DOHH2 (cell line): ENCODE data around the gene RHCG.

ENCODE experiments used
- H3F3A ChIP-seq: fragments of 200-600 bp; sonication (generic), shearing (Covaris generic); 2 replicates; pipeline ENCODE4 v1.6.0; 2016; ENCODE audit warnings: antibody characterized with exemption, mild to moderate bottlenecking; ENCODE audit not compliant: control insufficient read depth, insufficient read depth
- H3K27ac ChIP-seq: fragments of 200-600 bp; sonication (generic); 2 replicates; pipeline ENCODE4 v1.5.1; 2014; ENCODE audit warnings: low read depth, mild to moderate bottlenecking, low read length, moderate library complexity
- H3K27me3 ChIP-seq: fragments of 200-600 bp; sonication (generic); 2 replicates; pipeline ENCODE4 v1.6.1; 2014; ENCODE audit warnings: mild to moderate bottlenecking, low read length, mixed read lengths; ENCODE audit not compliant: control insufficient read depth
- H3K36me3 ChIP-seq: fragments of 200-600 bp; sonication (generic); 2 replicates; pipeline ENCODE4 v1.6.1; 2014; ENCODE audit warnings: mild to moderate bottlenecking, low read length, moderate library complexity, mixed read lengths; ENCODE audit not compliant: control insufficient read depth
- H3K4me1 ChIP-seq: fragments of 200-600 bp; sonication (generic); 2 replicates; pipeline ENCODE4 v1.6.1; 2014; ENCODE audit warnings: mild to moderate bottlenecking, low read length, mixed read lengths; ENCODE audit not compliant: control insufficient read depth
- H3K4me2 ChIP-seq: fragments of 200-600 bp; sonication (generic); 2 replicates; pipeline ENCODE4 v1.6.0; 2014; ENCODE audit warnings: mild to moderate bottlenecking, low read length, moderate library complexity
- H3K4me3 ChIP-seq: fragments of 200-600 bp; sonication (generic); 2 replicates; pipeline ENCODE4 v1.5.1; 2014; ENCODE audit warnings: mild to moderate bottlenecking, low read length, mixed read lengths
- H3K79me2 ChIP-seq: fragments of 200-600 bp; sonication (generic); 2 replicates; pipeline ENCODE4 v1.6.1; 2014; ENCODE audit warnings: mild to moderate bottlenecking, low read length, mixed read lengths; ENCODE audit not compliant: control insufficient read depth
- H3K9me2 ChIP-seq: fragments of 200-600 bp; sonication (generic); replicated peaks from 2 replicates; pipeline ENCODE4 v1.6.1; 2014; ENCODE audit warnings: mild to moderate bottlenecking, low read length, mixed read lengths; ENCODE audit not compliant: control insufficient read depth
- H3K9me3 ChIP-seq: fragments of 200-600 bp; sonication (generic); 2 replicates; pipeline ENCODE4 v1.6.1; 2014; ENCODE audit warnings: antibody characterized with exemption, low read length, mixed read lengths; ENCODE audit not compliant: control insufficient read depth, insufficient read depth
- H4K20me1 ChIP-seq: fragments of 200-600 bp; sonication (generic); 2 replicates; pipeline ENCODE4 v1.6.0; 2014; ENCODE audit warnings: low read depth, mild to moderate bottlenecking, antibody characterized with exemption, low read length, moderate library complexity; ENCODE audit not compliant: control insufficient read depth, insufficient read depth
- CTCF ChIP-seq: fragments of 200-600 bp; sonication (generic); IDR thresholded peaks from one replicate; pipeline ENCODE4 v1.5.1; 2014; ENCODE audit warnings: antibody characterized with exemption, mild to moderate bottlenecking, low read depth, low read length; ENCODE audit not compliant: poor library complexity, severe bottlenecking
- EZH2phosphoT487 ChIP-seq: fragments of 200-600 bp; sonication (generic); IDR thresholded peaks from 2 replicates; pipeline ENCODE4 v1.6.1; 2017; ENCODE audit warnings: borderline replicate concordance, mild to moderate bottlenecking, antibody characterized with exemption, low read length, moderate library complexity, mixed read lengths

The RHCG gene

GRCh38 chr15:89494941-89495637 is 1.3 kb downstream of the RHCG start:
- Histone ChIP-seq H3K9me3 (no peaks in the 10 kb centered on the region), H3K27me3 (0 out of 2 replicates have a peak, but pooled peaks cover 2% of the 10 kb centered on the region), H3F3A (no peaks in the 10 kb centered on the region), H3K36me3 (no peaks in the 10 kb centered on the region), H4K20me1 (no peaks in the 10 kb centered on the region), H3K27ac (no peak overlapping the region), H3K4me2 (no peak overlapping the region), H3K4me1 (no peaks in the 10 kb centered on the region), H3K9me2 (no peaks in the 10 kb centered on the region), H3K4me3 (no peak overlapping the region), H3K79me2 (no peaks in the 10 kb centered on the region)
- TF ChIP-seq CTCF: peak; percentile 80
- TF ChIP-seq EZH2phosphoT487: no peak

GRCh38 chr15:89494031-89494430 is 2.4 kb downstream of the RHCG start:
- H3K9me3 ChIP-seq: no peaks in the 10 kb centered on the region
- H4K20me1 ChIP-seq: no peaks in the 10 kb centered on the region
- H3F3A ChIP-seq: no peaks in the 10 kb centered on the region
- no peaks in the 10 kb centered on the region for H3K9me2 ChIP-seq
- TF ChIP-seq CTCF (no peak), EZH2phosphoT487 (no peak)
- no peaks in the 10 kb centered on the region for H3K4me1 ChIP-seq
- no peak overlapping the region for H3K4me3 ChIP-seq
- H3K27me3 ChIP-seq: 0 out of 2 replicates have a peak, but pooled peaks cover 2% of the 10 kb centered on the region
- H3K79me2 ChIP-seq: no peaks in the 10 kb centered on the region
- H3K4me2 ChIP-seq: no peak overlapping the region
- H3K27ac ChIP-seq: no peak overlapping the region
- no peaks in the 10 kb centered on the region for H3K36me3 ChIP-seq

- Histone ChIP-seq H3K36me3 (no peaks in the 10 kb centered on the region), H3F3A (no peaks in the 10 kb centered on the region), H4K20me1 (no peaks in the 10 kb centered on the region), H3K27ac (no peak overlapping the region), H3K9me2 (no peaks in the 10 kb centered on the region), H3K27me3 (0 out of 2 replicates have a peak, but pooled peaks cover 2% of the 10 kb centered on the region), H3K4me2 (no peak overlapping the region), H3K4me1 (no peaks in the 10 kb centered on the region), H3K4me3 (no peak overlapping the region), H3K9me3 (no peaks in the 10 kb centered on the region), H3K79me2 (no peaks in the 10 kb centered on the region)
- TF ChIP-seq CTCF (no peak), EZH2phosphoT487 (no peak)
These were observed 3.3 kb downstream of the RHCG start for GRCh38 chr15:89492934-89493631.
